GM10248 (cell line): Measurements from ENCODE around the gene C1orf35.

Source experiments
- CTCF ChIA-PET: fragments of 300-600 bp; sonication (Branson Sonifier 250); formaldehyde crosslinking; extraction: SDS; loops from one replicate; lab custom pipeline; 2021; ENCODE audit warnings: antibody characterized with exemption; lab: Yijun Ruan, JAX
- POLR2A ChIA-PET: fragments of 350-650 bp; sonication (Branson Sonifier 250); formaldehyde crosslinking; extraction: SDS; loops from one replicate; lab custom pipeline; 2020; ENCODE audit warnings: antibody characterized with exemption; lab: Yijun Ruan, JAX
- DNase-seq: peaks from one replicate; pipeline ENCODE4 v3.0.0; 2012; ENCODE audit errors: extremely low spot score
- TF ChIP-seq, protein P1 (sequence below): IDR thresholded peaks from 2 replicates; pipeline ENCODE4 v1.5.1; 2012; ENCODE audit warnings: mild to moderate bottlenecking, low read depth; ENCODE audit errors: extremely low read depth, missing control alignments, control extremely low read depth

C1orf35 gene

DNA sequence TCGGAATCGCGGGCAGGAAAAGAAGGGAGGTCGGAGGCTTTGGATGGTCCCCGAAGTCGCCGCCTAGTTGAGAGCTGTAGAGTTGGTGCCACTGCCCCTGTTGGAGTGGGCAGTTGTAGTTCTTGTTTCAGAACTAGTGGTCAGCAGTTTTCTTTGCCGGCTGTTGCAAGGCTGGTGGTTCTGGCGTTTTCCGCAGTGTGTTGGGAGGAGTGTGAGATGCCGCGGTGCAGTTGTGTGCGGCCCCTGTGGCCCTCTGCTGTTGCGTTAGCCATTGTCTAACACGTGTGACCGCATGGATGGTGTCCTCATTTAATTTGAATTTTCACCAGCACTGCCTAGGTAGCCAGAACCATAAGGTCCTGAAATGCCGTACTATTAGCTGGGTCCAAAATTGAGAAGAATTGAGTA, 19.2 kb downstream of the C1orf35 start:
- no peak for DNase-seq
- TF ChIP-seq, protein P1, sequence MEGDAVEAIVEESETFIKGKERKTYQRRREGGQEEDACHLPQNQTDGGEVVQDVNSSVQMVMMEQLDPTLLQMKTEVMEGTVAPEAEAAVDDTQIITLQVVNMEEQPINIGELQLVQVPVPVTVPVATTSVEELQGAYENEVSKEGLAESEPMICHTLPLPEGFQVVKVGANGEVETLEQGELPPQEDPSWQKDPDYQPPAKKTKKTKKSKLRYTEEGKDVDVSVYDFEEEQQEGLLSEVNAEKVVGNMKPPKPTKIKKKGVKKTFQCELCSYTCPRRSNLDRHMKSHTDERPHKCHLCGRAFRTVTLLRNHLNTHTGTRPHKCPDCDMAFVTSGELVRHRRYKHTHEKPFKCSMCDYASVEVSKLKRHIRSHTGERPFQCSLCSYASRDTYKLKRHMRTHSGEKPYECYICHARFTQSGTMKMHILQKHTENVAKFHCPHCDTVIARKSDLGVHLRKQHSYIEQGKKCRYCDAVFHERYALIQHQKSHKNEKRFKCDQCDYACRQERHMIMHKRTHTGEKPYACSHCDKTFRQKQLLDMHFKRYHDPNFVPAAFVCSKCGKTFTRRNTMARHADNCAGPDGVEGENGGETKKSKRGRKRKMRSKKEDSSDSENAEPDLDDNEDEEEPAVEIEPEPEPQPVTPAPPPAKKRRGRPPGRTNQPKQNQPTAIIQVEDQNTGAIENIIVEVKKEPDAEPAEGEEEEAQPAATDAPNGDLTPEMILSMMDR: no peak
- ChIA-PET CTCF (interaction anchor here (1.3 to 1.6 kb wide), 2 partner anchors 15 to 82 kb away, joined by 4 to 10 read pairs; partner anchors contain the start of gene IBA57), POLR2A (interaction anchor here (1.1 kb wide), 1 partner anchor 18 kb away, joined by 3 read pairs; no protein-coding TSS in a partner anchor)

DNA sequence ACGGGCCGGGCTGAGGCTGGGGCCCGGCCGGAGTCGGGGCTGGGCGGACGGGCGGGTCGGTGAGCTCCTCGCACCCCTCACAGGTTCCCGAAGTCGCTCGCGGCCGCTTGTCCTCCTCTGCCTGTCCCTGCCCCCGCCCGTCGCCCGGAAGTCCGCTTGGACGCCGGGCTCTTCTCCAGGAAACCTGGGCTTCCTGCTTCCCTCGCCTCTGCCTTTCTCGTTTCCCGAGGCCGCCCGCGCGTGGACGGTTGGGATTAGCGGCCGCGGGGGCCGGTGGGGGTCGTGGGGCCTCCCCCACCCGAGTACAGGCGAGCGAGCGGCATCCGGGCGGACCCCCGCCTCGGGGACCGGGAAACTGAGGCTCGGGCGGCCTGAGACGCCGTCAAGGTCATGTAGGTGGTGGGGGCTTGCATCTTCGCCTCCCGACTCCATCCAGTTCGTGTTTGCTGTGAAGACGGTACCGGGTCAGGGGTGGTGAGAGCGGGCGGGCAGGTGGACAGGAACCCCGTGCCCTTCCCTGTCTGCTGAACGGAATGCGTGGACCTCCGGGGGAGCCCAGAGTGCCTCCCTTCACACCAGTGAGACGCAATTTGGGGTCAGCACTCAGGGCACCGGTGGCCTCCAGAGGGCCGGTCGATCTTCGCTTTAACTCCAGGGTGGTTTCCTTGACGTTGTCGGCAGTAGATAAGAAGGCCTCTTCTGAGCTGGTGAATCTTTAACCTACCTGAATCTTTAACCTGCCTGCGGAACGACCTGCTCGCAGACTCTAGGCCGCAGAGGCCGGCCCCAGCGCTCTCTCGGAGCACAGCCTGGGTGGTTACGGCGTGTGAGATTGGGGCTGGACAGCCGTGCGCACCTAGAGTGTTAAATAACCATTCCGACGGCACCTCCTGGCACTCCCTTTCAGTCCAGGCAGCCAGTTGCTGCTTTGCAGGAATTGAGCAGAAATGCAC, 19.9 kb downstream of the C1orf35 start:
- ChIA-PET CTCF (interaction anchor here (1.1 to 1.9 kb wide), 4 partner anchors 15 to 84 kb away, joined by 4 to 10 read pairs (median 6); no protein-coding TSS in a partner anchor), POLR2A (interaction anchor here (2.1 kb wide), 1 partner anchor 19 kb away, joined by 5 read pairs; no protein-coding TSS in a partner anchor)
- TF ChIP-seq, protein P1: no peak
- DNase-seq: peak; percentile 46

- ChIA-PET POLR2A (interaction anchor here (0.6 to 2.1 kb wide), 4 partner anchors 9 to 83 kb away, joined by 4 to 5 read pairs (median 4); partner anchors contain the start of gene IBA57), CTCF (interaction anchor here (1.1 to 1.9 kb wide), 3 partner anchors 16 to 83 kb away, joined by 4 to 6 read pairs (median 5); no protein-coding TSS in a partner anchor)
- TF ChIP-seq, protein P1: no peak
- peak; percentile 100 for DNase-seq
These were observed 20.8 kb downstream of the C1orf35 start, which contains the start of gene ARF1 for GRCh38 chr1:228082214-228082917. TSS of gene ARF1 (plus strand) at chr1:228082708. CDS start at chr1:228097115, 14,407 bp downstream.

DNA sequence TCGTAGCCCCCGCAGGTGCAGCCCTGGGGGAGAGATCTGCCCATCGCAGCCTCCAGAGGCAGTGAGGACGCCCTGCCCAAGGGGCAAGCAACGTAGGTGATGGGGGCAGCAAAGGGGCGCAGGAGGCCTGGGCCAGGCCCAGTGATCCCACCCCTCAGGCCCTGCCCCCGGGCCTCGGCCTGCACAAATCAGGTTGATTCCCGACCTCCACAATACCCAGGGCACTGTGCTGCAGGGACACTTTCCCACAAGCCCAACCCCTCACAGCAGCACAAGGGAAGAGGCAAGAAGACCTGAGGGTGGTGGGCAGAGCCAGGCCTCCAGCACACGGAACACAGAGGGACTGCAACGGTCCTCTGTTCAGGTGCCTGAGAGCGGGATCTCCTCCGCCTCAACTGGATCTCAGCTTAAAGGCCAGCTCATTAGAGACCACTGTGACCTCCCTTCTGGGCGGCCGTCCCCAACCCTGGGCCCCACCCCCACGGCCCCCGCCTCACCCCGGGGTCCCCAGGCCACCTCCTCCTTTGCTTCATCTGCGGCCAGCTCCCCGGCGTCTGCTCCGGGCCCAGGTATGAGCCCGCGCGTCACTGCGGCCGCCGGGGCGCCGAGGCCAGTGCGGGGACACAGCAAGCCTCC, 21.4 kb downstream of the C1orf35 start:
- POLR2A ChIA-PET: interaction anchor here (0.6 to 2.1 kb wide), 4 partner anchors 10 to 84 kb away, joined by 4 to 5 read pairs (median 4); partner anchors contain the start of gene IBA57
- peak; percentile 49 for DNase-seq
- CTCF ChIA-PET: interaction anchor here (1.1 to 1.9 kb wide), 3 partner anchors 17 to 83 kb away, joined by 4 to 6 read pairs (median 5); no protein-coding TSS in a partner anchor
- TF ChIP-seq, protein P1: no peak

- no peak for DNase-seq
- TF ChIP-seq, protein P1: no peak
- ChIA-PET CTCF (no interaction called here), POLR2A (interaction anchor here (1.2 to 1.4 kb wide), 2 partner anchors 10 to 25 kb away, joined by 4 to 5 read pairs; no protein-coding TSS in a partner anchor)
These were observed 22.0 kb downstream of the C1orf35 start for GRCh38 chr1:228081144-228081543.
